Forelimb muscle (tissue), 1 donor: ENCODE measurements around the gene PINLYP. TPM values are rescaled to one million over a fixed set of nuclear protein-coding genes. Genes with fewer than 3 reads are reported as not detected.

Source experiments
- DNase-seq: peaks from one replicate; pipeline ENCODE4 v3.0.0-alpha.2; 2013; ENCODE audit warnings: low read depth
- polyA plus RNA-seq: library from polyadenylated mRNA; unstranded; fragments of 120-200 nt; gene quantifications from one replicate; pipeline ENCODE4 v1.2.1, GENCODE V29; 2013; ENCODE audit not compliant: insufficient read length

The PINLYP gene
- polyA plus RNA-seq, 1 donor = 5.1 TPM

GRCh38 chr19:43606569-43607229, 31.1 kb downstream of the PINLYP start:
- DNase-seq = no peak

GRCh38 chr19:43607238-43608205, 31.9 kb downstream of the PINLYP start:
- no peak for DNase-seq

DNA sequence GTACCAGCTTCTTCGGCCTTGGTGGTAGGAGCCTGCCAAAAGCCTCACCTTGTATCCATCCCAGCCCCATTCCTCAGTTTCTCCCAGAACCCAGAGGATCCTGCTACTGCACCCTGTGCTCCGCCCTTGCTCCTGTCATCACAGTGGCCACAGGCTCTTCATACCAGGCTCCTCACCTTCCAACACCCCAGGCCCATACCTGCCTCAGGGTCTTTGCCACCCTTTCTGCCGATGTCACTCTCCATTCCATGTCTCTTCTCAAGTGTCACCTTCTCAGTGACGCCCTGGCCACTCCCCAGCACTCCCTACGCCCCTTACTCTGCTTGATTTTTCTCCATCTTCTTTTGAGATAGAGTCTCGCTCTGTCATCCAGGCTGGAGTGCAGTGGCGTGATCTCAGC, 34.3 kb downstream of the PINLYP start:
- DNase-seq = no peak

GRCh38 chr19:43610493-43610892, 34.9 kb downstream of the PINLYP start:
- no peak for DNase-seq

DNA sequence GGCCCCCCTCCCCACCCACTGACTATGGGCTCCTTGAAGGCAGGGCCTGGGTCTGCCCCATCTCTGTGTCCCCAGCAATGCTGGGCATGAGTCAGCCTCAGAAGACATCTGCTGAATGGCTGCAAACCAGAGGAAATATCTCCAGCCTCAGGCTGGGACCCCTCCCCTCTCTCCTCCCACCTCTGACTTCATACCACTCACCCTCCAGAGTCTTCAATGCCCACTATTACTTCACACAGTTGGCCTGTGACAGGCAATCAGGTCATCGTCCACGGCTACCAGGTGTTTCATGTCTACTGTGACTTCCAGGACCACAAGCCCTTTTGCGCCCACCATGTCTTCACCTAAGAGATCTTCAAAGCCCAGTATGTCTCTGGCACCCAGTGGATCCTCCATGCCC, 36.2 kb downstream of the PINLYP start, which contains the start of gene SRRM5:
SRRM5 (plus strand) TSS at position 301 of the 400 bp plus-strand sequence; CDS start at position 335, 34 bp downstream.
- DNase-seq = no peak

GRCh38 chr19:43612374-43612773, 36.8 kb downstream of the PINLYP start:
- no peak for DNase-seq

DNA sequence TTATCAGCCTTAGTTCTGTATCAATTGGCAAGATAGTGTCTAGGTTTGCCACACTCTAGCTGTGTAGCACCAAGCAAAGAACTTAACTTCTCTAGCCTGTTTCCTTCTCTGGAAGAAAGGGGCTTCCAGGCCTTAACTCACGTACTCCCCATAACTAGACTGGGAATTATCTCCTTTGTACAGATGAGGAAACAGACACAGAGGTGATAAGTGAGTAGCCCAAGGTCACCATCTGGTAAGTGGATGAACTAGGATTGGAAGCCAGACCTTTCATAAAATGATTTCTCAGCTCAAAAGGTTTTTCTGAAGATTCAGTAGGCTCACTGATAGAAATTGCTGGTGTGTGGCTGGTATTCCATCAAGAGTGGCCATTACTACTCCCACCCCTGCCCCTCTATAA, 40.7 kb downstream of the PINLYP start:
- no peak for DNase-seq

DNA sequence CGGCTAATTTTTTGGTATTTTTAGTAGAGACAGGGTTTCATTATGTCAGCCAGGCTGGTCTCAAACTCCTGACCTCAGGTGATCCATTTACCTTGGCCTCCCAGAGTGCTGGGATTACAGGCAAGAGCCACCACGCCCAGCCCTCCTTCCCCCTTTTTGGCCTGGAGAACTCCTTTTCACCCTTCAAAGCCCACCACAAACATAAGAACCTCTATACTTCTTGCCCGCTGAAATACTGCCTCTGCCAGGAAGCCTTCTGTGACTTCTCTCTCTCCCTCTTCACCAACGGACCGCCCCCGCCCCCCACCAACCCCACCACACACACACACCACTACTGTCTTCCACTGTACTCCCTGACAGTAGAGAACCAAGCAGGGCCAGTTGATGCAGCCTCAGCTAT, 41.4 kb downstream of the PINLYP start:
- DNase-seq = no peak

- DNase-seq = no peak
Observed at GRCh38 chr19:43618921-43619261, 43.3 kb downstream of the PINLYP start.

DNA sequence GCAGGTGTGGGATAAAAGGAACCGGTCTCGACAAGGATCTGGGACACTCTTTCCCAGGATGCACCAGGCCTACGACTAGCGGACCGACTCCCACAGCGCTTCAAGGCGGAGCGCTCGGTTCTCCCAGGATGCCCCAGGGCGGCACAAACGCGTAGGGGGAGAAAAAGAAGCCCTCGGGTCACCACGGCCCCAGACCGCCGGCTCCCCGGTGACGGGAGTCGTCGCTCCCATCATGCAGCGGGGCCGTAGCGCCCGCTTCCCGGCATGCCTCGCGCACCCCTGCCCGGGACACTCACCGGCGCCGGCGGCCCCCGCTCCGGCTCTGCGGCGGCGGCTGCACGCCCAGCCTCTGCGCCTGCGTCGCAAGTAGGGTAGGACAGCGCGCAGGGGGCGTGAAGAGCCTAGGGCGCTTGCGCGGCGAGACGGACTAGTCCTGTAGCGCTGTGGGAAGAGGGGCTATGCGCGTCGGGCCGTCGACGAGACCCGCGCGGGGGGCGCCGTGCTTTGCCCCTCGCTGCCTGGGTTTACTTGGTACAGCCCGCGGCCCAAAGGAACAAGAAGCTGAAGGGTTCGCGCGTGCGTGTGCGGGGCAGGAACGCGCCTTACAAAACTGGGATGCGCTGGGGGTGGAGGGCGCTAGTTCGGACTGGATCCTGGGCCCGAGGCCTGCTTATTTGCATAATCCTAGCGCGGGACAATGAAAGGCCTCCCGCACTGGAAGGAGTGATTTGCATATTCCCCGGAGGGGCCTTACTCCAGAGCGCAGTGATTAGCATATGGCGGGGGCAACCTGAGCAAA, 43.9 kb downstream of the PINLYP start, which contains the start of gene ZNF428:
ZNF428 (minus strand) TSS at position 368 of the 799 bp plus-strand sequence. CDS start 5,325 bp downstream, outside the sequence.
- no peak for DNase-seq

DNA sequence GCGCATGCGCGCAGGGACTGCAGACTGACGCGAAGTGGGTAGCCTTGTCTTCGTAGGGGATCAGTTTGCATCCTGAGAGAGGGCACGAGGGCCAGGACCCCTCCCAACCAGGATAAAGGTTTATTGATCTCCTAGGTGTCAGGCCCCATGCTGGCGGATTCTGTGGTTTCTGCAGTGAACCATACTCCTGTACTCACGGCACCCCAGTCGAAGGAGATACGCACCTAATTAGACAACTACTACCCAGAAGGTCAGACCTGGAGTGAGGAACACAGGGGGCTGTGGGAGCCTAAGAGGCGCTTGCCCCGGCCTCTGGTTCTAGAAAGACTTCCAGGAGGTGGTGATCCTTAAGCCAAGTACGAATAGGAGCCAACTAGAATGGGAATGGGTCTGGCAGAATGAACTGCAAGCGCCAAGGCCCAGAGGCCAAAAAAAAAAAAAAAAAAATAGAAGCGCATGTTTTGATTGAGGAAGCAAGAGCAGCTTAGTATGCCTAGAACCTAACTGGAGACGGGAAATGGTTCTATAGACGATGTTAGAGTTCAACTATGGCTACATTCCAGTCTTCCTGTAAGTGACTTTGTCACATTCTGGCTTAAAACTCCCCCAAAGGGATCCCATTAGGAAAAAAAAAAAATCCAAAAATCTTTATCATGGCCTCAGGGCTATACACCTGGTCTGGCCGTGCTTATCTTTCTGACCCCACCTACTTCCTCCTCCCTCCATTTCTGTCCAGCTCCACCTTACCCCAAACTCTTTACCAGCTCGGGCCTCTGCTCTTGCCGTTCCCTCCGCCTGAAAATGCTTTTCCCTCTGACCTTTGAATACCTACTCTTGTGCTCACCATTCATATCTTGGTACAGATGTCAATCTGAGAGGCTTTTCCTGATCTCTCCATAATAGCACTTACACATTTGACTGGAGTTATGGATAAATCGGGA, 44.7 kb downstream of the PINLYP start:
- DNase-seq = no peak

GRCh38 chr19:43622070-43622469, 46.5 kb downstream of the PINLYP start:
- no peak for DNase-seq

DNA sequence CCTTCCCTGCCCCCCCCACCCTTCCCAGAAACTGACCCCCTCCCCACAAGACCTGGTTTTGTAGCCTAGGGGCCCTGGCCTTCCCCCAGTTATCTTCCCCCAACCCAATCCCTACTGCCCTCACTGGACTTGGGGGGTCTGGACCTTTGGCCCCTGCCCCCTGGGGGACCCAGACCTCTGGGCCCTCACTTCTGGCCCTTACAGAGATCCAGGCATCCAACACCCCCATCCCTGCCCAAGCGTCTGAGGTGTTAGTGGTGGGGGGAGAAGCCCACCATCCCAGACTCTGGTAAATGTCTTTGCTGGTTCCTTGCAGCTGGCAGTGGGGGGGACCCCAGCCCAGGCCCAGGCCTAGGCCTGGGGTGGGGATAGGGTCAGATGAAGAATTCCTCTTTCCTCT, 47.4 kb downstream of the PINLYP start:
- no peak for DNase-seq

GRCh38 chr19:43623889-43624670, 48.5 kb downstream of the PINLYP start:
- DNase-seq = no peak

DNA sequence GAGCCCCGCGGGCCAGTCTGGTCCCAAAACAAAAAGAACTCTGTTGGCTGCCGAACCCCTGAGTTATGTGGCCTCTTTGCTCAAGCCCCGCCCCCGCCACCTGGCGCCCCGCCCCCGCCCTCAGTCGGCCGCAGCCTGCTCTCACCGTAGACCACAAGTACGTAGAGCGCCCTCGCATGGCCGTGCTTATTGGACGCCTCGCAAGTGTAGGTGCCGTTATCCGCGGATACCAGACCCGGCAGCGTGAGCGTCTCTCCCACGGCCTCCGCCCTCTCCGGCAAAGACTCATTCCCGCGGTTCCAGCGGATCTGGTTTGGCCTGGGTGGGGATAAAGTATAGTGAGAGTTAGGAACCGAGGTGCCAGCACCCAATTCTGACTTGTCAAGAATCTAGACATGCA, 49.3 kb downstream of the PINLYP start:
- no peak for DNase-seq

GRCh38 chr19:43625918-43626579, 50.4 kb downstream of the PINLYP start:
- no peak for DNase-seq

DNA sequence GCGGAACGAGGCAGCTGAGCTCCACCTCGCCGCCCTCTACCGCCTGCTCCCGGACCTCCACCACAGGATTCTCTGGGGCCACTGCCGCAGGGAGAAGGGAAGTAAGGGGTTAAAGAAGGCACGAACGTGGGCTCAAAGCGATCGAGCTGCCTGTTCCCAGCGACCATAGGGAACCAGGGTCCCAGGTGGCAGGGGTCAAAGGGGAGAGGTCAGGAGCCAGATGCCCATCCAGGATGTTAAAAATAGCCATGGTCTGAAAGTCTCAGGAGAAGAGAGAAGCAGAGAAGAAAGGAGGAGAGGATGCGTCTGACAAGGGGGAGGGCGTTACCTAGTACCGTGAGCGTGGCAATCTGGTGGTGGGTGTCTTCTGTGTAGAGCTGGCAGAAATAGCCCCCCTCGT, 51.2 kb downstream of the PINLYP start:
- no peak for DNase-seq

GRCh38 chr19:43628646-43629326, 53.2 kb downstream of the PINLYP start:
- no peak for DNase-seq

DNA sequence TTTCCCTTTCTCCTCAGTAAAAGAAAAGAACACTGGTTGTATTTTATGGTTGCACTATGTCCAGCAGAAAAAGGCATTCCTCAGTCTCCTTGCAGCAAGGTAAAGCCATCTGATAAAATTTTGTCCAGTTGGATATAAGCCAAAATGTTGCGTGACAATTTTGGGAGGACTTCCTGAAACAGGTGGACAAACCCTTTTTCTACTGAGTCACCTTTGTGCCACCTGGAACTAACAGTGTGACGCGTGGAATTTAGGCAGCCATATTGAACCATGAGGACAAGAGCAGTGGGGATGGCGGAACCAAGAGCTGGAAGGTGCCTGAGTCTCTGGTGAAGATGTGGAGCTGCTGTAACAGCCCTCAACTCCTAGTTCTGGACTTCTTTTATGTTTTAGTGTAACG, 55.9 kb downstream of the PINLYP start:
- no peak for DNase-seq
